ENCODE measurements around the gene SLC39A7. TPM values are rescaled to one million over a fixed set of nuclear protein-coding genes. Genes with fewer than 3 reads are reported as not detected.
"Not testable (repeated sequence)": the region's sequence is repeated elsewhere in the genome, so short reads cannot be mapped to it uniquely, and the experiment has no call there.

Gene SLC39A7
- total and polyA plus RNA-seq, 2 of the 13 experiments (the other 11 are each of a cell fraction or from before 2014, with no cell fraction given) = 142 to 229 TPM

DNA sequence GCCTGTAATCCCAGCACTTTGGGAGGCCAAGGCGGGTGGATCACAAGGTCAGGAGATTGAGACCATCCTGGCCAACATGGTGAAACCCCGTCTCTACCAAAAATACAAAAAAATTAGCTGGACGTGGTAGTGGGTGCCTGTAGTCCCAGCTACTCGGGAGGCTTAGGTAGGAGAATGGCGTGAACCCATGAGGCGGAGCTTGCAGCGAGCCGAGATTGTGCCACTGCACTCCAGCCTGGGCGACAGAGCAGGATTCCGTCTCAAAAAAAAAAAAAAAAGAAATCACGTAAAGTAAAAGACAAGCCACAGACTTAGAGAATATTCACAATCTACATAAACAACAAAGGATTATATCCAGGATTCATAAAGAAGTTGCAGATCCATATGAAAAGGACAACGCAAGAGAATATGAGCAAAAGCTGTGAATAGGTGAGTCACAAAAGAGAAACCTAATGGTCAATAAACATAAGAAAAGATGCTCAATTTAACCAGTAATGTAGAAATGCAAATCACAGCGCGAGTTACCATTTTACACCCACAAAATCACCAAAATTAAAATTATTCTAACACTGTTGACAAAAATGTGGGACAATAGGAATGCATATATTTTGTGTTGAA, 25.9 kb downstream of the SLC39A7 start:
- H3K4me3 ChIP-seq (replicated peaks in 1 of 3; ENCODE audit: insufficient read depth in 1 of 3, low read depth in 2 of 3, low read length in 3 of 3); H3K9ac ChIP-seq (ENCODE audit: insufficient read depth, low read depth, low read length); H3K27me3 ChIP-seq (ENCODE audit: control insufficient read depth in 1 of 2, insufficient read depth in 2 of 2, low read length in 2 of 2); H3K9me3 ChIP-seq (ENCODE audit: low read length); H3K27ac ChIP-seq (ENCODE audit: extremely low read length, insufficient read depth, low read length); ATAC-seq; H3K4me2 ChIP-seq (ENCODE audit: low read depth, low read length); H3K79me2 ChIP-seq (ENCODE audit: insufficient read depth, low read length); H4K20me1 ChIP-seq (ENCODE audit: insufficient read depth, low read length); POLR2A ChIA-PET; intact Hi-C loops (cut with micrococcal nuclease; ENCODE audit: unreplicated experiment); H3K4me1 ChIP-seq (ENCODE audit: insufficient read depth, low read length); H2AFZ ChIP-seq (ENCODE audit: low read length); in situ Hi-C loops (cut with HindIII; ENCODE audit: extremely low pct_ligation_motif_present, low pct_unique_long_range_greater_than_20kb); DNase-seq (ENCODE audit: low spot score); BruUV-seq (replicated peaks); H3K36me3 ChIP-seq (replicated peaks in 1 of 2; ENCODE audit: control insufficient read depth in 1 of 2, insufficient read depth in 2 of 2, low read length in 2 of 2); CTCF ChIA-PET (ENCODE audit: low intra/inter-chr PET ratio, low total read pairs); FAIRE-seq: not testable (repeated sequence)
- WGBS (ENCODE audit: low lambda C conversion rate) = 37% methylated on average over 14 of the region's 14 CpGs

DNA sequence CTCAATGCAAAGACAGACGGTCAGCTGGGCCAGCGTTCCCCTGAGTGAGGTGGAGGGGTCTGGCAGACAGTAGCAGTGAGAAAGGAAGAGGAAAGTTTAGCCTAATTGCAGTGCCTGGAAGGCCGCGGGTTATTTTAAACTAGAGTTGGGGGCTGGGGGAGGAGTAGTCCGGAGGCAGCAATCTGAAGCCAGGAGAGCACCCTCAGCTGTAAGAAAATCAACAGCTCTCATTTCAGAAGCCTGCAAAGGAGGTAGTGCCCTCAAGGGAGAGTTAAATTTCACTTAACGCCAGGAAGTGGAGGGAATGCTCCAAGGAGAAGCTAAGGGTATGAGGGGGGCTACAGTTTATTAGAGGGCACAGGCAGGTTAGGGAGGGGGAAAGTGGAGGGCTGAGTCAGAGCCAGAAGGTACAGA, 34.6 kb downstream of the SLC39A7 start:
- no TSS peak for BruUV-seq (replicated peaks)
- WGBS (ENCODE audit: low lambda C conversion rate) = 6% methylated on average over 6 of the region's 6 CpGs
- Histone ChIP-seq H3K9ac (ENCODE audit: insufficient read depth, low read depth, low read length) (no peak overlapping the region), H3K27me3 (ENCODE audit: control insufficient read depth in 1 of 2, insufficient read depth in 2 of 2, low read length in 2 of 2) (peaks cover 2 to 39% of the 10 kb centered on the region in 2 experiments; a peak in 4 of 5 replicates), H3K36me3 (replicated peaks in 1 of 2; ENCODE audit: control insufficient read depth in 1 of 2, insufficient read depth in 2 of 2, low read length in 2 of 2) (no peaks in the 10 kb centered on the region), H4K20me1 (ENCODE audit: insufficient read depth, low read length) (no peaks in the 10 kb centered on the region), H3K9me3 (ENCODE audit: low read length) (no peaks in the 10 kb centered on the region), H3K4me2 (ENCODE audit: low read depth, low read length) (no peak overlapping the region), H3K27ac (ENCODE audit: extremely low read length, insufficient read depth, low read length) (no peak overlapping the region), H3K4me1 (ENCODE audit: insufficient read depth, low read length) (no peaks in the 10 kb centered on the region), H3K79me2 (ENCODE audit: insufficient read depth, low read length) (no peaks in the 10 kb centered on the region), H3K4me3 (replicated peaks in 1 of 3; ENCODE audit: insufficient read depth in 1 of 3, low read depth in 2 of 3, low read length in 3 of 3) (no peak overlapping the region), H2AFZ (ENCODE audit: low read length) (no peak overlapping the region)
- no peak for FAIRE-seq
- intact Hi-C loops (cut with micrococcal nuclease; ENCODE audit: unreplicated experiment) (no loop called here), in situ Hi-C loops (cut with HindIII; ENCODE audit: extremely low pct_ligation_motif_present, low pct_unique_long_range_greater_than_20kb) (no loop called here)
- ChIA-PET CTCF (ENCODE audit: low intra/inter-chr PET ratio, low total read pairs) (no interaction called here), POLR2A (interaction anchor here (1.6 kb wide), 1 partner anchor 14 kb away, joined by 6 read pairs; no protein-coding TSS in a partner anchor)
- DNase-seq (ENCODE audit: low spot score) = no peak
- ATAC-seq = no peak
- TF ChIP-seq RBAK (CRISPR knock-in tag; IDR thresholded peaks at IDR 0.05) (no peak), ZNF674 (CRISPR knock-in tag; IDR thresholded peaks at IDR 0.05; ENCODE audit: low read depth) (no peak)
